Tibial nerve (tissue), 4 donors: ENCODE results near the gene TSNAXIP1.

ENCODE experiments used
- EP300 ChIP-seq, 2 donors: sonication (generic); formaldehyde crosslinking; IDR thresholded peaks; one replicate each; pipeline ENCODE4 v1.6.1; 2017; ENCODE audit warnings: antibody characterized with exemption in 2 of 2, mild to moderate bottlenecking in 1 of 2
- POLR2A ChIP-seq, 2 donors: fragments of 450-650 bp; IDR thresholded peaks; one replicate each; pipeline ENCODE4 v1.6.1; 2017; ENCODE audit warnings: antibody characterized with exemption in 2 of 2, mild to moderate bottlenecking in 2 of 2, moderate library complexity in 2 of 2
- TF ChIP-seq, protein P1 (sequence below), 5 experiments: fragments of 200-600 bp in 3 of 5; fragments of 450-650 bp in 2 of 5; sonication (generic) in 3 of 5; IDR thresholded peaks; one replicate each; pipeline ENCODE4 v1.5.1; 2016 to 2019; ENCODE audit warnings: antibody characterized with exemption in 5 of 5, mild to moderate bottlenecking in 3 of 5, moderate library complexity in 2 of 5

- TF ChIP-seq, protein P1, sequence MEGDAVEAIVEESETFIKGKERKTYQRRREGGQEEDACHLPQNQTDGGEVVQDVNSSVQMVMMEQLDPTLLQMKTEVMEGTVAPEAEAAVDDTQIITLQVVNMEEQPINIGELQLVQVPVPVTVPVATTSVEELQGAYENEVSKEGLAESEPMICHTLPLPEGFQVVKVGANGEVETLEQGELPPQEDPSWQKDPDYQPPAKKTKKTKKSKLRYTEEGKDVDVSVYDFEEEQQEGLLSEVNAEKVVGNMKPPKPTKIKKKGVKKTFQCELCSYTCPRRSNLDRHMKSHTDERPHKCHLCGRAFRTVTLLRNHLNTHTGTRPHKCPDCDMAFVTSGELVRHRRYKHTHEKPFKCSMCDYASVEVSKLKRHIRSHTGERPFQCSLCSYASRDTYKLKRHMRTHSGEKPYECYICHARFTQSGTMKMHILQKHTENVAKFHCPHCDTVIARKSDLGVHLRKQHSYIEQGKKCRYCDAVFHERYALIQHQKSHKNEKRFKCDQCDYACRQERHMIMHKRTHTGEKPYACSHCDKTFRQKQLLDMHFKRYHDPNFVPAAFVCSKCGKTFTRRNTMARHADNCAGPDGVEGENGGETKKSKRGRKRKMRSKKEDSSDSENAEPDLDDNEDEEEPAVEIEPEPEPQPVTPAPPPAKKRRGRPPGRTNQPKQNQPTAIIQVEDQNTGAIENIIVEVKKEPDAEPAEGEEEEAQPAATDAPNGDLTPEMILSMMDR (IDR thresholded peaks at IDR 0.05): no peak
- no peak for TF ChIP-seq POLR2A (IDR thresholded peaks at IDR 0.05)
- TF ChIP-seq EP300 (IDR thresholded peaks at IDR 0.05): no peak
These were observed 61.6 kb downstream of the TSNAXIP1 start for GRCh38 chr16:67868290-67868689.
